ENCODE data around the gene EPS15.

Gene EPS15

DNA sequence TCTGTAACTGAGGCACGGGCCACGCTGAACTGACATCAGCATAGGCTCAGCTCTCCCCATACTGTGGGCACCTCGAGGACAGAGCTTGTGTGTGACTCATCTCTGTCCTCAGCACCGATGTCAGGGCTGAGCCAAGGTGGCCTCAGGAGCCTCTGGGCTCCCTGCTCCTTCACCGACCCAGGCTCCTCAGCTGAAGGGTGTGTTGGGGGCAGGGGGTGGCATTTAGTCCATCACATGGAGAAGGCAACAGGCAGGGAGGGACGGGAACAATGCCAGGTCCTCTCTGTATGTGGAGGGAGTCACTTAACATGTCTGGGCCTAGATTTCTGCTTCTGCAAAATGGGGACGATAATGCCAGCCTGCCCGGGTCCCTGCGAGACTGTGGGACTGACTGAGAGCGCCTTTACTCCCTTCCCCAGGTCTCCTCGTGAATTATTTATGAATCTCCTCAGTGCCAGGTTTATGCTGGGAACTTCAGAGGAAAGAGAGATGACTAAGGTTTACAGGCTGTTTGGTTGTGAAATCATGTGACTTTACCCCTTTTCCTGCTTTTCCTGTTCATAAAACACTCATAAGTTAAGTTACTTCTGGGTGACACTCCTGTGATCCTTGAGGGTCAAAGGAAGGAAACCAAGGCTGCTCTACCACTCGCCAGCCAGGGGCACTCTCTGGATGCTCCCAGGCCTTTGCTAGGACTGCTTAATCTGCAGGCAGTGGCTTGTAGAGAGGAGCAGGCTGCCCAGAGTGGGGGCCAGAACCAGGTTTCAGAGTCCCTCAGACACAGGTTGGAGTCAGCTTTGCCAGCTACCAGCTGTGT lies 204.9 kb downstream of the EPS15 start:
- H3K4me1 ChIP-seq (ENCODE audit: control insufficient read depth, insufficient read depth, low read length), result peaks cover 3% of the 10 kb centered on the region
- no peak overlapping the region for H3K27ac ChIP-seq (ENCODE audit: insufficient read depth, low read depth, low read length, poor library complexity, severe bottlenecking)
- WGBS, 2 experiments, result 89 to 90% methylated on average over 12 of the region's 12 CpGs

GRCh38 chr1:51313268-51313852 lies 205.7 kb downstream of the EPS15 start:
- no peaks in the 10 kb centered on the region for H3K9me3 ChIP-seq (ENCODE audit: control insufficient read depth, low read length)
- no peak overlapping the region for H3K27ac ChIP-seq (ENCODE audit: insufficient read depth, low read depth, low read length, poor library complexity, severe bottlenecking)
- H3K36me3 ChIP-seq (ENCODE audit: control insufficient read depth, insufficient read depth, low read length), result no peaks in the 10 kb centered on the region
- no peaks in the 10 kb centered on the region for H3K27me3 ChIP-seq (ENCODE audit: control insufficient read depth, insufficient read depth, low read length, poor library complexity, severe bottlenecking)
- no peak overlapping the region for H3K4me3 ChIP-seq (ENCODE audit: insufficient read depth, low read depth, low read length)
- H3K4me1 ChIP-seq (ENCODE audit: control insufficient read depth, insufficient read depth, low read length), result peaks cover 3% of the 10 kb centered on the region
- WGBS, 2 experiments, result 88% methylated on average over 5 of the region's 5 CpGs

More for the DNA sequence above, 204.9 kb downstream of the EPS15 start:
- Histone ChIP-seq H3K27me3 (ENCODE audit: control insufficient read depth, insufficient read depth, low read length, poor library complexity, severe bottlenecking) (no peaks in the 10 kb centered on the region), H3K36me3 (ENCODE audit: control insufficient read depth, insufficient read depth, low read length) (no peaks in the 10 kb centered on the region), H3K4me3 (ENCODE audit: insufficient read depth, low read depth, low read length) (no peak overlapping the region), H3K9me3 (ENCODE audit: control insufficient read depth, low read length) (no peaks in the 10 kb centered on the region)

- Histone ChIP-seq H3K4me3 (ENCODE audit: insufficient read depth, low read depth, low read length) (no peak overlapping the region), H3K4me1 (ENCODE audit: control insufficient read depth, insufficient read depth, low read length) (peaks cover 2% of the 10 kb centered on the region), H3K27me3 (ENCODE audit: control insufficient read depth, insufficient read depth, low read length, poor library complexity, severe bottlenecking) (no peaks in the 10 kb centered on the region), H3K9me3 (ENCODE audit: control insufficient read depth, low read length) (no peaks in the 10 kb centered on the region), H3K27ac (ENCODE audit: insufficient read depth, low read depth, low read length, poor library complexity, severe bottlenecking) (no peak overlapping the region), H3K36me3 (ENCODE audit: control insufficient read depth, insufficient read depth, low read length) (no peaks in the 10 kb centered on the region)
- 91 to 94% methylated on average over 4 of the region's 4 CpGs for WGBS, 2 experiments
These were observed 206.3 kb downstream of the EPS15 start for GRCh38 chr1:51312718-51313117.

- H3K4me3 ChIP-seq (ENCODE audit: insufficient read depth, low read depth, low read length), result no peak overlapping the region
- H3K9me3 ChIP-seq (ENCODE audit: control insufficient read depth, low read length), result no peaks in the 10 kb centered on the region
- H3K36me3 ChIP-seq (ENCODE audit: control insufficient read depth, insufficient read depth, low read length), result no peaks in the 10 kb centered on the region
- no peaks in the 10 kb centered on the region for H3K4me1 ChIP-seq (ENCODE audit: control insufficient read depth, insufficient read depth, low read length)
- H3K27me3 ChIP-seq (ENCODE audit: control insufficient read depth, insufficient read depth, low read length, poor library complexity, severe bottlenecking), result no peaks in the 10 kb centered on the region
- 88 to 90% methylated on average over 5 of the region's 5 CpGs for WGBS, 2 experiments
- no peak overlapping the region for H3K27ac ChIP-seq (ENCODE audit: insufficient read depth, low read depth, low read length, poor library complexity, severe bottlenecking)
These were observed 207.2 kb downstream of the EPS15 start for GRCh38 chr1:51311826-51312225.

DNA sequence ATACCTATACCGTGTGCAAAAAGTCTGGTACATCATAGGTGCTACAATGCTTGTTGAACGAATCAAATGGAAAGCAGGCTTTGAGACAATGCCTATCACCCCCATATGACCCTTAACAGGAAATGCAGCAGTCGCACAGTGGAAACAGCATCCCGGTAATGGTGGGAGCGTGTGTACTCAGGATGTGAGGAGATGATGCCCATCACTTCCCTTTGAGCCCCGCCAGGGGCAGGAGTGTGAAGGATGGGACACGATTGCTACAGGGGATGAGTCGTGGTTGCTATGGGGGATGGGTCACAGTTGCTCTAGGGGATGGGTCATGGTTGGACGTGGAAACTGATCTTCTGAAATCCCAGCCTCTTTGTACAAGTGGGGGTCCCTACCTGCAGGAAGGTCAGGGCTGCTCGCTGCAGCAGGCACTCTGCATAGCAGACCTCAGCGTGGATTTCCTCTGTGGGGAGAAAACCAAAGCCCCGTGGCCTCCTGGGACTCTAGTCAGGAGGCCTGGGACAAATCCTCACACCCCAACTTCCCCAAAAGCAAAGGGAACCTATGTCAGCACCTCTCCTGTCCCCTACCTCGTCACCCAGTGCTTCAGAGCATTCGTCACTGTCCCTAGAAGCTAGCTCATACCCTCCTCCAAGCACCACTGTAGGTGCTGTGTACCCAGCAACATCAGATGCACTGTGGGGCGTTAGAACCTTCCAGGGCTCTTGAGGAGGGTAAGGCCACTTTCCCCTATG lies 208.0 kb downstream of the EPS15 start:
- Histone ChIP-seq H3K27ac (ENCODE audit: insufficient read depth, low read depth, low read length, poor library complexity, severe bottlenecking) (no peak overlapping the region), H3K9me3 (ENCODE audit: control insufficient read depth, low read length) (no peaks in the 10 kb centered on the region), H3K4me1 (ENCODE audit: control insufficient read depth, insufficient read depth, low read length) (no peaks in the 10 kb centered on the region), H3K27me3 (ENCODE audit: control insufficient read depth, insufficient read depth, low read length, poor library complexity, severe bottlenecking) (no peaks in the 10 kb centered on the region), H3K36me3 (ENCODE audit: control insufficient read depth, insufficient read depth, low read length) (no peaks in the 10 kb centered on the region), H3K4me3 (ENCODE audit: insufficient read depth, low read depth, low read length) (no peak overlapping the region)
- WGBS, 2 experiments, result 88 to 90% methylated on average over 15 of the region's 15 CpGs

- H3K27ac ChIP-seq (ENCODE audit: insufficient read depth, low read depth, low read length, poor library complexity, severe bottlenecking), result no peak overlapping the region
- H3K9me3 ChIP-seq (ENCODE audit: control insufficient read depth, low read length), result no peaks in the 10 kb centered on the region
- no peaks in the 10 kb centered on the region for H3K4me1 ChIP-seq (ENCODE audit: control insufficient read depth, insufficient read depth, low read length)
- no peaks in the 10 kb centered on the region for H3K36me3 ChIP-seq (ENCODE audit: control insufficient read depth, insufficient read depth, low read length)
- 83 to 84% methylated on average over 7 to 8 of the region's 8 CpGs for WGBS, 2 experiments
- no peaks in the 10 kb centered on the region for H3K27me3 ChIP-seq (ENCODE audit: control insufficient read depth, insufficient read depth, low read length, poor library complexity, severe bottlenecking)
- H3K4me3 ChIP-seq (ENCODE audit: insufficient read depth, low read depth, low read length), result no peak overlapping the region
These were observed 209.8 kb downstream of the EPS15 start for GRCh38 chr1:51309291-51309690.

DNA sequence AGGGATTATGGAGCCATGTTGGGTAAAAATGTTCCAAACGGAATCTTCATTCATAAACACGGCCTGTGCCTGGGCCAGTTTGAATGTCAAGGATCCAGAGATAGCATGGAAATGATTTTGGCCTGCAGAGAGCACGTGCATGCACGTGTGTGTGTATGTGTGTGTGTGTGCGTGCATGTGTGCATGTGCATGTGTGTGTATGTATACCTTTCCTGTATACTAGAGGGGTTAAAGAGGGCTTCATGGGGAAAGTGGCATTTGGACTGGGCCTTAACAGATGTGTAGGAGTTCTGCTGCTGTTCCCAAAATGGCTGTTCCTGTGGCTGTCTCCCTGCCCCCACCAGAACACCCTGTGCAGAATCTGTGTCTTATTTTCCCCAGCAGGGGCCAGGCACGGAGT lies 210.4 kb downstream of the EPS15 start:
- 91 to 94% methylated on average over 6 of the region's 6 CpGs for WGBS, 2 experiments
- no peak overlapping the region for H3K4me3 ChIP-seq (ENCODE audit: insufficient read depth, low read depth, low read length)
- H3K36me3 ChIP-seq (ENCODE audit: control insufficient read depth, insufficient read depth, low read length), result no peaks in the 10 kb centered on the region
- H3K27ac ChIP-seq (ENCODE audit: insufficient read depth, low read depth, low read length, poor library complexity, severe bottlenecking), result no peak overlapping the region
- no peaks in the 10 kb centered on the region for H3K27me3 ChIP-seq (ENCODE audit: control insufficient read depth, insufficient read depth, low read length, poor library complexity, severe bottlenecking)
- H3K9me3 ChIP-seq (ENCODE audit: control insufficient read depth, low read length), result no peaks in the 10 kb centered on the region
- no peaks in the 10 kb centered on the region for H3K4me1 ChIP-seq (ENCODE audit: control insufficient read depth, insufficient read depth, low read length)

DNA sequence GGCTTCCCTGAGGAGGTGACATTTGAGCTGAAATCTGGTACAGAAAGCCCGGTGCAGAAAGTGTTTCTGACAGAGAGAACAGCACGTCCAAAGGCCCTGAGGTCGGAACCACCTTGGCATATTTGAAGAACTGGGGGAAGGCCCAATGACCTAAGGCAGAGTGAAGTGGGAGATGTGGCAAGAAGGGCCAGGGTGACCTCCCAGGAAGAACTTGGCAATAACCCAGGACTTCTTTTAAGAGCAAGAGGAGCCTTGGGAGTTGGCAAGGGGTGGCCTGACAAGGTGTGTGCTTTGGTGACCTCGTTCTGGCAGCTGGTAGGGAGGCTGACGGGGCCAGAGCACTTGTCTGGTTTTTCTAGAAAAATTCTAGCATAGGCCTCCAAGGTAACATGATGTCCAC lies 212.1 kb downstream of the EPS15 start:
- Histone ChIP-seq H3K36me3 (ENCODE audit: control insufficient read depth, insufficient read depth, low read length) (no peaks in the 10 kb centered on the region), H3K27me3 (ENCODE audit: control insufficient read depth, insufficient read depth, low read length, poor library complexity, severe bottlenecking) (no peaks in the 10 kb centered on the region), H3K4me1 (ENCODE audit: control insufficient read depth, insufficient read depth, low read length) (no peaks in the 10 kb centered on the region), H3K27ac (ENCODE audit: insufficient read depth, low read depth, low read length, poor library complexity, severe bottlenecking) (no peak overlapping the region), H3K4me3 (ENCODE audit: insufficient read depth, low read depth, low read length) (no peak overlapping the region), H3K9me3 (ENCODE audit: control insufficient read depth, low read length) (no peaks in the 10 kb centered on the region)
- 94% methylated on average over 5 of the region's 5 CpGs for WGBS, 2 experiments

GRCh38 chr1:51305371-51305823 lies 213.7 kb downstream of the EPS15 start:
- no peaks in the 10 kb centered on the region for H3K36me3 ChIP-seq (ENCODE audit: control insufficient read depth, insufficient read depth, low read length)
- no peak overlapping the region for H3K27ac ChIP-seq (ENCODE audit: insufficient read depth, low read depth, low read length, poor library complexity, severe bottlenecking)
- H3K4me3 ChIP-seq (ENCODE audit: insufficient read depth, low read depth, low read length), result no peak overlapping the region
- 85 to 90% methylated on average over 4 of the region's 4 CpGs for WGBS, 2 experiments
- no peaks in the 10 kb centered on the region for H3K4me1 ChIP-seq (ENCODE audit: control insufficient read depth, insufficient read depth, low read length)
- no peaks in the 10 kb centered on the region for H3K9me3 ChIP-seq (ENCODE audit: control insufficient read depth, low read length)
- H3K27me3 ChIP-seq (ENCODE audit: control insufficient read depth, insufficient read depth, low read length, poor library complexity, severe bottlenecking), result no peaks in the 10 kb centered on the region

GRCh38 chr1:51304360-51304759 lies 214.7 kb downstream of the EPS15 start:
- no peaks in the 10 kb centered on the region for H3K36me3 ChIP-seq (ENCODE audit: control insufficient read depth, insufficient read depth, low read length)
- no peaks in the 10 kb centered on the region for H3K27me3 ChIP-seq (ENCODE audit: control insufficient read depth, insufficient read depth, low read length, poor library complexity, severe bottlenecking)
- no peaks in the 10 kb centered on the region for H3K9me3 ChIP-seq (ENCODE audit: control insufficient read depth, low read length)
- WGBS, 2 experiments, result 88 to 95% methylated on average over 1 of the region's 1 CpG
- no peak overlapping the region for H3K4me3 ChIP-seq (ENCODE audit: insufficient read depth, low read depth, low read length)
- H3K27ac ChIP-seq (ENCODE audit: insufficient read depth, low read depth, low read length, poor library complexity, severe bottlenecking), result no peak overlapping the region
- no peaks in the 10 kb centered on the region for H3K4me1 ChIP-seq (ENCODE audit: control insufficient read depth, insufficient read depth, low read length)
